Measurements from ENCODE around the gene STH.
"Not testable (repeated sequence)": the region's sequence is repeated elsewhere in the genome, so short reads cannot be mapped to it uniquely, and the experiment has no call there.

Gene STH

GRCh38 chr17:46007461-46007965 is 8.5 kb downstream of the STH start:
- no peak for DNase-seq (ENCODE audit: low read depth)

DNA sequence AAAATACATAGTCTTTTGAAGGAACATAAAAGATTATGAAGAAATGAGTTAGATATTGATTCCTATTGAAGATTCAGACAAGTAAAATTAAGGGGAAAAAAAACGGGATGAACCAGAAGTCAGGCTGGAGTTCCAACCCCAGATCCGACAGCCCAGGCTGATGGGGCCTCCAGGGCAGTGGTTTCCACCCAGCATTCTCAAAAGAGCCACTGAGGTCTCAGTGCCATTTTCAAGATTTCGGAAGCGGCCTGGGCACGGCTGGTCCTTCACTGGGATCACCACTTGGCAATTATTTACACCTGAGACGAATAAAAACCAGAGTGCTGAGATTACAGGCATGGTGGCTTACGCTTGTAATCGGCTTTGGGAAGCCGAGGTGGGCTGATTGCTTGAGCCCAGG is 9.5 kb downstream of the STH start:
- DNase-seq (ENCODE audit: low read depth): no peak

GRCh38 chr17:46009681-46010596 is 10.9 kb downstream of the STH start:
- DNase-seq (ENCODE audit: low read depth): no peak

DNA sequence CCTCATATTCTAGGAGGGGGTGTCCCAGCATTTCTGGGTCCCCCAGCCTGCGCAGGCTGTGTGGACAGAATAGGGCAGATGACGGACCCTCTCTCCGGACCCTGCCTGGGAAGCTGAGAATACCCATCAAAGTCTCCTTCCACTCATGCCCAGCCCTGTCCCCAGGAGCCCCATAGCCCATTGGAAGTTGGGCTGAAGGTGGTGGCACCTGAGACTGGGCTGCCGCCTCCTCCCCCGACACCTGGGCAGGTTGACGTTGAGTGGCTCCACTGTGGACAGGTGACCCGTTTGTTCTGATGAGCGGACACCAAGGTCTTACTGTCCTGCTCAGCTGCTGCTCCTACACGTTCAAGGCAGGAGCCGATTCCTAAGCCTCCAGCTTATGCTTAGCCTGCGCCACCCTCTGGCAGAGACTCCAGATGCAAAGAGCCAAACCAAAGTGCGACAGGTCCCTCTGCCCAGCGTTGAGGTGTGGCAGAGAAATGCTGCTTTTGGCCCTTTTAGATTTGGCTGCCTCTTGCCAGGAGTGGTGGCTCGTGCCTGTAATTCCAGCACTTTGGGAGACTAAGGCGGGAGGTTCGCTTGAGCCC is 11.6 kb downstream of the STH start:
- no peak for DNase-seq (ENCODE audit: low read depth)

DNA sequence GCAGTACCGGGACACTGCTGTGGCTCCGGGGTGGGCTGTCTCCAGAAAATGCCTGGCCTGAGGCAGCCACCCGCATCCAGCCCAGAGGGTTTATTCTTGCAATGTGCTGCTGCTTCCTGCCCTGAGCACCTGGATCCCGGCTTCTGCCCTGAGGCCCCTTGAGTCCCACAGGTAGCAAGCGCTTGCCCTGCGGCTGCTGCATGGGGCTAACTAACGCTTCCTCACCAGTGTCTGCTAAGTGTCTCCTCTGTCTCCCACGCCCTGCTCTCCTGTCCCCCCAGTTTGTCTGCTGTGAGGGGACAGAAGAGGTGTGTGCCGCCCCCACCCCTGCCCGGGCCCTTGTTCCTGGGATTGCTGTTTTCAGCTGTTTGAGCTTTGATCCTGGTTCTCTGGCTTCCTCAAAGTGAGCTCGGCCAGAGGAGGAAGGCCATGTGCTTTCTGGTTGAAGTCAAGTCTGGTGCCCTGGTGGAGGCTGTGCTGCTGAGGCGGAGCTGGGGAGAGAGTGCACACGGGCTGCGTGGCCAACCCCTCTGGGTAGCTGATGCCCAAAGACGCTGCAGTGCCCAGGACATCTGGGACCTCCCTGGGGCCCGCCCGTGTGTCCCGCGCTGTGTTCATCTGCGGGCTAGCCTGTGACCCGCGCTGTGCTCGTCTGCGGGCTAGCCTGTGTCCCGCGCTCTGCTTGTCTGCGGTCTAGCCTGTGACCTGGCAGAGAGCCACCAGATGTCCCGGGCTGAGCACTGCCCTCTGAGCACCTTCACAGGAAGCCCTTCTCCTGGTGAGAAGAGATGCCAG is 12.9 kb downstream of the STH start:
- no peak for DNase-seq (ENCODE audit: low read depth)

GRCh38 chr17:46012506-46013079 is 13.5 kb downstream of the STH start:
- DNase-seq (ENCODE audit: low read depth): no peak

DNA sequence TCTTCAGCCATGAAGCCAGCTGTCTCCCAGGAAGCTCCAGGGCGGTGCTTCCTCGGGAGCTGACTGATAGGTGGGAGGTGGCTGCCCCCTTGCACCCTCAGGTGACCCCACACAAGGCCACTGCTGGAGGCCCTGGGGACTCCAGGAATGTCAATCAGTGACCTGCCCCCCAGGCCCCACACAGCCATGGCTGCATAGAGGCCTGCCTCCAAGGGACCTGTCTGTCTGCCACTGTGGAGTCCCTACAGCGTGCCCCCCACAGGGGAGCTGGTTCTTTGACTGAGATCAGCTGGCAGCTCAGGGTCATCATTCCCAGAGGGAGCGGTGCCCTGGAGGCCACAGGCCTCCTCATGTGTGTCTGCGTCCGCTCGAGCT is 14.1 kb downstream of the STH start:
- no peak for DNase-seq (ENCODE audit: low read depth)

GRCh38 chr17:46013502-46014165 is 14.6 kb downstream of the STH start:
- DNase-seq (ENCODE audit: low read depth): no peak

- not testable (repeated sequence) for DNase-seq (ENCODE audit: low read depth)
Measured at GRCh38 chr17:46019408-46019925, 20.4 kb downstream of the STH start.

GRCh38 chr17:46020023-46020761 is 21.1 kb downstream of the STH start:
- peak; percentile 34 for DNase-seq (ENCODE audit: low read depth)

DNA sequence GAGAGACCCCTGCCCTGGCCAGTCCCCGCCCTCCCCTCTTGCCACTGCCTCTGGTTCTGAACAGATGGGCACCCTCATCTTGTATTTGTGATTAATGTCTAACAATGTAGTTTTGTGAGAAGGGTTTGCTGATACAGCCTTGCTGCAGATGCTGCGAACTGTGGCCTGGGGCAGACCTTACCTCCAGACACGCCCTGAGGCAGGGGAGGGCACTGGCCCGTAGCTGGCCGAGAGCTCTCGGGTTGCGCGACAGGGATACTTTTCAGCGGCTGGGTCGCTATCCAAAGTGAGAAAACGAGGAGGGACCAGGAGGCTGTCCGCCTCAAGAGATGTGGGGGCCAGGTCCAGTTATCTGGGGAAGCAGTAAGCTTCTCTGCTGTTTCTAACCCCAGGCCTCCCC is 21.9 kb downstream of the STH start:
- no peak for DNase-seq (ENCODE audit: low read depth)

- not testable (repeated sequence) for DNase-seq (ENCODE audit: low read depth)
Measured at GRCh38 chr17:46023366-46023765, 24.3 kb downstream of the STH start.

DNA sequence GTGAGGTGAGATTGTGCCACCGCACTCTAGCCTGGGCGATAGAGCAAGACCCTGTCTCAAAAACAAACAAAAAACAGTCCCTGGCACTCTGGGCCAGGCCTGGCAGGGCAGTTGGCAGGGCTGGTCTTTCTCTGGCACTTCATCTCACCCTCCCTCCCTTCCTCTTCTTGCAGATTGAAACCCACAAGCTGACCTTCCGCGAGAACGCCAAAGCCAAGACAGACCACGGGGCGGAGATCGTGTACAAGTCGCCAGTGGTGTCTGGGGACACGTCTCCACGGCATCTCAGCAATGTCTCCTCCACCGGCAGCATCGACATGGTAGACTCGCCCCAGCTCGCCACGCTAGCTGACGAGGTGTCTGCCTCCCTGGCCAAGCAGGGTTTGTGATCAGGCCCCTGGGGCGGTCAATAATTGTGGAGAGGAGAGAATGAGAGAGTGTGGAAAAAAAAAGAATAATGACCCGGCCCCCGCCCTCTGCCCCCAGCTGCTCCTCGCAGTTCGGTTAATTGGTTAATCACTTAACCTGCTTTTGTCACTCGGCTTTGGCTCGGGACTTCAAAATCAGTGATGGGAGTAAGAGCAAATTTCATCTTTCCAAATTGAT is 24.8 kb downstream of the STH start:
- no peak for DNase-seq (ENCODE audit: low read depth)

GRCh38 chr17:46024590-46024989 is 25.5 kb downstream of the STH start:
- DNase-seq (ENCODE audit: low read depth): no peak

DNA sequence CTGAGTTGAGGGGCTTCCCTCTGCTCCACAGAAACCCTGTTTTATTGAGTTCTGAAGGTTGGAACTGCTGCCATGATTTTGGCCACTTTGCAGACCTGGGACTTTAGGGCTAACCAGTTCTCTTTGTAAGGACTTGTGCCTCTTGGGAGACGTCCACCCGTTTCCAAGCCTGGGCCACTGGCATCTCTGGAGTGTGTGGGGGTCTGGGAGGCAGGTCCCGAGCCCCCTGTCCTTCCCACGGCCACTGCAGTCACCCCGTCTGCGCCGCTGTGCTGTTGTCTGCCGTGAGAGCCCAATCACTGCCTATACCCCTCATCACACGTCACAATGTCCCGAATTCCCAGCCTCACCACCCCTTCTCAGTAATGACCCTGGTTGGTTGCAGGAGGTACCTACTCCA is 26.0 kb downstream of the STH start:
- DNase-seq (ENCODE audit: low read depth): no peak

DNA sequence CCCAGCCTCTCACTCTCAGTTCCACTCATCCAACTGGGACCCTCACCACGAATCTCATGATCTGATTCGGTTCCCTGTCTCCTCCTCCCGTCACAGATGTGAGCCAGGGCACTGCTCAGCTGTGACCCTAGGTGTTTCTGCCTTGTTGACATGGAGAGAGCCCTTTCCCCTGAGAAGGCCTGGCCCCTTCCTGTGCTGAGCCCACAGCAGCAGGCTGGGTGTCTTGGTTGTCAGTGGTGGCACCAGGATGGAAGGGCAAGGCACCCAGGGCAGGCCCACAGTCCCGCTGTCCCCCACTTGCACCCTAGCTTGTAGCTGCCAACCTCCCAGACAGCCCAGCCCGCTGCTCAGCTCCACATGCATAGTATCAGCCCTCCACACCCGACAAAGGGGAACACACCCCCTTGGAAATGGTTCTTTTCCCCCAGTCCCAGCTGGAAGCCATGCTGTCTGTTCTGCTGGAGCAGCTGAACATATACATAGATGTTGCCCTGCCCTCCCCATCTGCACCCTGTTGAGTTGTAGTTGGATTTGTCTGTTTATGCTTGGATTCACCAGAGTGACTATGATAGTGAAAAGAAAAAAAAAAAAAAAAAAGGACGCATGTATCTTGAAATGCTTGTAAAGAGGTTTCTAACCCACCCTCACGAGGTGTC is 26.6 kb downstream of the STH start:
- DNase-seq (ENCODE audit: low read depth): no peak

DNA sequence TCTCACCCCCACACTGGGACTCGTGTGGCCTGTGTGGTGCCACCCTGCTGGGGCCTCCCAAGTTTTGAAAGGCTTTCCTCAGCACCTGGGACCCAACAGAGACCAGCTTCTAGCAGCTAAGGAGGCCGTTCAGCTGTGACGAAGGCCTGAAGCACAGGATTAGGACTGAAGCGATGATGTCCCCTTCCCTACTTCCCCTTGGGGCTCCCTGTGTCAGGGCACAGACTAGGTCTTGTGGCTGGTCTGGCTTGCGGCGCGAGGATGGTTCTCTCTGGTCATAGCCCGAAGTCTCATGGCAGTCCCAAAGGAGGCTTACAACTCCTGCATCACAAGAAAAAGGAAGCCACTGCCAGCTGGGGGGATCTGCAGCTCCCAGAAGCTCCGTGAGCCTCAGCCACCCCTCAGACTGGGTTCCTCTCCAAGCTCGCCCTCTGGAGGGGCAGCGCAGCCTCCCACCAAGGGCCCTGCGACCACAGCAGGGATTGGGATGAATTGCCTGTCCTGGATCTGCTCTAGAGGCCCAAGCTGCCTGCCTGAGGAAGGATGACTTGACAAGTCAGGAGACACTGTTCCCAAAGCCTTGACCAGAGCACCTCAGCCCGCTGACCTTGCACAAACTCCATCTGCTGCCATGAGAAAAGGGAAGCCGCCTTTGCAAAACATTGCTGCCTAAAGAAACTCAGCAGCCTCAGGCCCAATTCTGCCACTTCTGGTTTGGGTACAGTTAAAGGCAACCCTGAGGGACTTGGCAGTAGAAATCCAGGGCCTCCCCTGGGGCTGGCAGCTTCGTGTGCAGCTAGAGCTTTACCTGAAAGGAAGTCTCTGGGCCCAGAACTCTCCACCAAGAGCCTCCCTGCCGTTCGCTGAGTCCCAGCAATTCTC is 27.4 kb downstream of the STH start:
- DNase-seq (ENCODE audit: low read depth): no peak

DNA sequence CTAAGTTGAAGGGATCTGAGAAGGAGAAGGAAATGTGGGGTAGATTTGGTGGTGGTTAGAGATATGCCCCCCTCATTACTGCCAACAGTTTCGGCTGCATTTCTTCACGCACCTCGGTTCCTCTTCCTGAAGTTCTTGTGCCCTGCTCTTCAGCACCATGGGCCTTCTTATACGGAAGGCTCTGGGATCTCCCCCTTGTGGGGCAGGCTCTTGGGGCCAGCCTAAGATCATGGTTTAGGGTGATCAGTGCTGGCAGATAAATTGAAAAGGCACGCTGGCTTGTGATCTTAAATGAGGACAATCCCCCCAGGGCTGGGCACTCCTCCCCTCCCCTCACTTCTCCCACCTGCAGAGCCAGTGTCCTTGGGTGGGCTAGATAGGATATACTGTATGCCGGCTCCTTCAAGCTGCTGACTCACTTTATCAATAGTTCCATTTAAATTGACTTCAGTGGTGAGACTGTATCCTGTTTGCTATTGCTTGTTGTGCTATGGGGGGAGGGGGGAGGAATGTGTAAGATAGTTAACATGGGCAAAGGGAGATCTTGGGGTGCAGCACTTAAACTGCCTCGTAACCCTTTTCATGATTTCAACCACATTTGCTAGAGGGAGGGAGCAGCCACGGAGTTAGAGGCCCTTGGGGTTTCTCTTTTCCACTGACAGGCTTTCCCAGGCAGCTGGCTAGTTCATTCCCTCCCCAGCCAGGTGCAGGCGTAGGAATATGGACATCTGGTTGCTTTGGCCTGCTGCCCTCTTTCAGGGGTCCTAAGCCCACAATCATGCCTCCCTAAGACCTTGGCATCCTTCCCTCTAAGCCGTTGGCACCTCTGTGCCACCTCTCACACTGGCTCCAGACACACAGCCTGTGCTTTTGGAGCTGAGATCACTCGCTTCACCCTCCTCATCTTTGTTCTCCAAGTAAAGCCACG is 28.3 kb downstream of the STH start:
- DNase-seq (ENCODE audit: low read depth): no peak

Measured in stimulated activated CD8-positive, alpha-beta memory T cell treated with anti-CD3 and anti-CD28 coated beads, Interleukin-7, amount 100 ng/mL, for 24 hours (primary cell).